Choroid plexus epithelial cell (primary cell): ENCODE data around the gene ECPAS.

Source experiments
- DNase-seq: peaks from one replicate; pipeline ENCODE4 v3.0.0-alpha.2; 2010; ENCODE audit warnings: low read depth
- H3K4me3 ChIP-seq: 2 replicates; pipeline ENCODE4 v1.5.1; 2011; ENCODE audit warnings: low read depth, mild to moderate bottlenecking, control low read depth, low read length, moderate library complexity
- TF ChIP-seq, protein P1 (sequence below): conservative IDR thresholded peaks from 2 replicates; pipeline ENCODE4 v1.5.1; 2011; ENCODE audit warnings: low read depth, mild to moderate bottlenecking, control low read depth, inconsistent platforms, low read length, moderate library complexity

Gene ECPAS

DNA sequence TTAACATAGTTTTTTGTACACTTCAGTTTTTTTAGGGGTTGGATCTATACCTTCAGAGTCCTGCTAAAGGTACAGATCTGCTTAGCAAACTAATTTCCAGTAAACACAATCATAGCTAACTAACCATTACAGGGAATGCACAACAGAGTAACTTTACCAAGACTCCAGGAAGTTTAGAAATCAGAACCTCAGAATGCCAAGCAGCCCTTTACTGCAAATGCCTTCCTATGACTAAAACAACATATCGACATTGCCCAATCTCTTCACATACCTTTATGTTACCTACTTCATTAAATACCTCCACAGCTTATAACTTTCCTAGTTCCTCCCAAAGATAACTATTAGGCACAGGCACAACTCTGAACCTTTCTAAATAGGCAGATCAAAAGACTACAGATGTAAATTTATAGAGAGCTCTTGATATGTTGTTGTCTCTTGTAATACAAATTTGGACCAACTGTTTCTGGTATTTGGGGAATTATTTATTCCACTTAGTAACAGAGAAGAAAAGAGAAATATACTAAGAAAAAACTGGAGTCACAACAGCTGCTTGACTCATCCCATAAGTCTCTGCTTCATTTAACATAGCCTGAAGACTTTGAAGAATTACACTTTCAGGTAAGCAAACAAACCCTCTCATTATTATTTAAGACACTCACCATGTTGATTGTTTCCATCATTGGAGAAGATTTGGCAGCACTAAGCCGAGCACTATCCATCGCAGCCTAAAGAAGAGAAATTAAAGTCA is 108.2 kb downstream of the ECPAS start:
- H3K4me3 ChIP-seq, result no peak overlapping the region
- TF ChIP-seq, protein P1, sequence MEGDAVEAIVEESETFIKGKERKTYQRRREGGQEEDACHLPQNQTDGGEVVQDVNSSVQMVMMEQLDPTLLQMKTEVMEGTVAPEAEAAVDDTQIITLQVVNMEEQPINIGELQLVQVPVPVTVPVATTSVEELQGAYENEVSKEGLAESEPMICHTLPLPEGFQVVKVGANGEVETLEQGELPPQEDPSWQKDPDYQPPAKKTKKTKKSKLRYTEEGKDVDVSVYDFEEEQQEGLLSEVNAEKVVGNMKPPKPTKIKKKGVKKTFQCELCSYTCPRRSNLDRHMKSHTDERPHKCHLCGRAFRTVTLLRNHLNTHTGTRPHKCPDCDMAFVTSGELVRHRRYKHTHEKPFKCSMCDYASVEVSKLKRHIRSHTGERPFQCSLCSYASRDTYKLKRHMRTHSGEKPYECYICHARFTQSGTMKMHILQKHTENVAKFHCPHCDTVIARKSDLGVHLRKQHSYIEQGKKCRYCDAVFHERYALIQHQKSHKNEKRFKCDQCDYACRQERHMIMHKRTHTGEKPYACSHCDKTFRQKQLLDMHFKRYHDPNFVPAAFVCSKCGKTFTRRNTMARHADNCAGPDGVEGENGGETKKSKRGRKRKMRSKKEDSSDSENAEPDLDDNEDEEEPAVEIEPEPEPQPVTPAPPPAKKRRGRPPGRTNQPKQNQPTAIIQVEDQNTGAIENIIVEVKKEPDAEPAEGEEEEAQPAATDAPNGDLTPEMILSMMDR, result no peak
- DNase-seq, result peak; percentile 48

DNA sequence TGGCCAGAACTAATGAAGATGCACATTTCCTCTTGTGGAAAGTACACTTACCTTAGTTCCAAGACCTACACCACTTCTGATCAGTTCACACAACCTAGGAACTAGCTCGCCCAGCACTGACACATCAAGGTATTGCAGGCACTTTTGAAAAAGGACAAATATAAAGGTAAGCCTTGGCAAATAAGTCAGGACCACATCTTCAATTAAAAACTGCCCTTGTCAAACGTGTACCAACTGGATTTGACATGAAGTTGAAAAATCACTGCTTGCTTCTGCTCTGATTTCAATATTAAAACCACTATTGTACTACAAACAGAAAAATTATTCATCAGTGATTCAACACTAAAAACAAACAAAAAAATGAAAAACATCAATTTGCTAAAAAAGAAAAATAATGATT is 109.1 kb downstream of the ECPAS start:
- DNase-seq, result no peak
- H3K4me3 ChIP-seq, result no peak overlapping the region
- TF ChIP-seq, protein P1, result no peak

DNA sequence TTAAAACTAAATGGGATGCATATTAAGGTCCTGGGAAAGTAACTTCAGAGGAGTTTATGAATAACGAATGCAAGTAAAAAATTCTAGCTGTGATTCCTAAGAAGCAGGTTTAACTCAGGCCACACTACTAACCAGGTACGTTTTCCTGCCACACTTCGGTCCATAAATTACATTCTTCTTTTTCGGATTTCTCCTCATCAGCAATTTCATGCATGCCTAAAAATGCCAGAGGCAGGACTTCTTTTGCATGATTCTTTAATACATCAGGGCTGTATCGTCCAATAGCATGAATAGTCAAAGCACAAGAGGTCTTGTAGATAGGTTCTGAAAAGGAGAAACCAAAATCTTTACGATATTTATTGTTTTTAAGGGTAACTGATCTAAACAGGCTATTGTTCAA is 111.9 kb downstream of the ECPAS start:
- DNase-seq, result no peak
- TF ChIP-seq, protein P1, result no peak
- no peak overlapping the region for H3K4me3 ChIP-seq

DNA sequence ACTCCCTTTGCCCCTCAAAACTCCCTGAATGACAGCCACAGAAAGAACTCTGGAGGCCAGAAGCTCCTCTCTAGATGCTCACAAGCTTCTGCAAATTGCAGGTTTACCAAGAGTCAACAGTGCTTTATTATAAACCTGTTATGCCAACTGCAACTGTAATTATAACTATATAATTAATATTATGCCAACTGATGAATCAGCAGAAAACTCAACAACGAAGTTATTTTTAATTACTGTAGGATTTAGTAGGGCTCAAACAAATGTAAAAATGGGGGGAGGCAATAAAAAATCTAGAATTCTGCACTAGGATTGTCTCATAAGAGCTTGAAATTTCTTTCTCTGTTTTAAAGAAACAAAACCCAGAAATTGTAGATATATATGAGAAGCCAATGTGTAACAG is 117.2 kb downstream of the ECPAS start:
- no peak for DNase-seq
- TF ChIP-seq, protein P1, result no peak
- no peak overlapping the region for H3K4me3 ChIP-seq

DNA sequence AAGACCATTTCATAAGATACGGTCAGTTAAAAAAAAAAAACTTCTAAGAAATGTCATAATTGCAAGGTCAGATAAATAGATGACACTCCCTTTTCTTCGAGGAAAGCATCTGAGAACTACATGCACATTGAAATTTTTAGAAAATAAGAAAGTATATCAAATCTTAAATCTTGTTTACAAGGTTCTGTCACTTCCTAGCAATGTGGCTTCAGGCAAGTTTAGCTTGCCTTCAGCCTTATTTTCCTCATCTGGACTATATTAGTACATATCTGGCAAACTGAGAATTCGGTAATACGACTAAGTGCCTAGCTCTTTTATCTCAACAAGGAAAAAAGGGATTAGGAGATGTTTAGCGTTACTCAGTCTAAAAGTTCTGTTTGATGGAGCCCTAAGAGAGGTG is 121.7 kb downstream of the ECPAS start:
- H3K4me3 ChIP-seq, result no peak overlapping the region
- TF ChIP-seq, protein P1, result no peak
- DNase-seq, result no peak

DNA sequence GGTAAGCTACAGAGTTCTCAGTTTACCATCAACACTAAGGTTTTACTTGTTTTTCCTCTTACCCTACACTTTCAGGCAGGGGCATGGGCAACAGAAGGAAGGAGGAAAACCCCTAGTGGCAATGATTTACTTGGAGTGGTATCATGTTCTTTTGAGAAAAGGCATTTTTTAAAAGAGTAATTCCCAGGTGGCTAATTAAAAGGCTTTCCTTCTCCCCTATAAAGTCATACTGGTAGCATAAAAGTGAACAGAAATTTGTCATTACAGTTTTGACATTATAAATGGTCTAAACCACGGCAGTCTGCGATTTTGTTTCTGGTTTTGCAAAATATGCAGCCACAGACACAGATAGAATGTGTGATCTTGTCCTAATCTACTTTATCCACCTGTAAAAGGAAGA is 123.3 kb downstream of the ECPAS start:
- no peak overlapping the region for H3K4me3 ChIP-seq
- TF ChIP-seq, protein P1, result no peak
- no peak for DNase-seq
